Neural cell (in vitro differentiated cells): ENCODE data around the gene ZNF385D. TPM values are rescaled to one million over a fixed set of nuclear protein-coding genes. Genes with fewer than 3 reads are reported as not detected.

Source experiments
- H2AFZ ChIP-seq: fragments of 200-600, 300-800 bp; sonication (generic), shearing (Covaris generic); 2 replicates; pipeline ENCODE4 v1.6.0; 2014; ENCODE audit warnings: low read depth, mild to moderate bottlenecking, antibody characterized with exemption, low read length, moderate library complexity
- H3F3A ChIP-seq: fragments of 200-600 bp; shearing (Covaris generic); 2 replicates; pipeline ENCODE4 v1.6.1; 2016; ENCODE audit warnings: mild to moderate bottlenecking, moderate library complexity, mixed read lengths, antibody characterized with exemption, low read length; ENCODE audit not compliant: insufficient read depth, poor library complexity, severe bottlenecking
- H3K27ac ChIP-seq: fragments of 200-600, 300-800 bp; sonication (generic), shearing (Covaris generic); 2 replicates; pipeline ENCODE4 v1.5.1; 2014; ENCODE audit warnings: mild to moderate bottlenecking, low read length, moderate library complexity
- H3K27me3 ChIP-seq: fragments of 300-800, 200-600 bp; sonication (generic), shearing (Covaris generic); 2 replicates; pipeline ENCODE4 v1.6.0; 2014; ENCODE audit warnings: mild to moderate bottlenecking, low read depth, low read length, moderate library complexity; ENCODE audit not compliant: insufficient read depth
- H3K36me3 ChIP-seq: fragments of 300-800, 200-600 bp; sonication (generic), shearing (Covaris generic); 2 replicates; pipeline ENCODE4 v1.5.1; 2014; ENCODE audit warnings: mild to moderate bottlenecking, antibody characterized with exemption, low read length, moderate library complexity; ENCODE audit not compliant: insufficient read depth
- H3K4me2 ChIP-seq: fragments of 300-800, 200-600 bp; sonication (generic), shearing (Covaris generic); 2 replicates; pipeline ENCODE4 v1.6.0; 2014; ENCODE audit warnings: mild to moderate bottlenecking, low read length
- H3K4me3 ChIP-seq: fragments of 300-800, 200-600 bp; sonication (generic), shearing (Covaris generic); 2 replicates; pipeline ENCODE4 v1.5.1; 2014; ENCODE audit warnings: mild to moderate bottlenecking, low read length, moderate library complexity
- H3K79me2 ChIP-seq: fragments of 200-600 bp; shearing (Covaris generic); replicated peaks from 2 replicates; pipeline ENCODE4 v1.6.0; 2014; ENCODE audit warnings: mild to moderate bottlenecking, low read length, moderate library complexity; ENCODE audit not compliant: insufficient read depth
- H3K9ac ChIP-seq: fragments of 300-800, 200-600 bp; sonication (generic), shearing (Covaris generic); 2 replicates; pipeline ENCODE4 v1.6.1; 2016; ENCODE audit warnings: mild to moderate bottlenecking, low read length, mixed read lengths
- H3K9me2 ChIP-seq: fragments of 200-600 bp; shearing (Covaris generic); 2 replicates; pipeline ENCODE4 v1.6.1; 2016; ENCODE audit warnings: mild to moderate bottlenecking, low read length, mixed read lengths; ENCODE audit not compliant: insufficient read depth
- H3K9me3 ChIP-seq: fragments of 200-600, 300-800 bp; sonication (generic), shearing (Covaris generic); 2 replicates; pipeline ENCODE4 v1.6.1; 2016; ENCODE audit warnings: mild to moderate bottlenecking, mixed run types, low read length, moderate library complexity, mixed read lengths
- H4K20me1 ChIP-seq: fragments of 200-600 bp; shearing (Covaris generic); 2 replicates; pipeline ENCODE4 v1.6.1; 2016; ENCODE audit warnings: mild to moderate bottlenecking, mixed run types; ENCODE audit not compliant: insufficient read depth
- EP300 ChIP-seq: fragments of 450-650 bp; conservative IDR thresholded peaks from 2 replicates; pipeline ENCODE4 v1.6.1; 2014; ENCODE audit warnings: antibody characterized with exemption, mild to moderate bottlenecking, moderate library complexity; ENCODE audit not compliant: poor library complexity, severe bottlenecking
- EZH2 ChIP-seq: fragments of 200-600, 300-800 bp; shearing (Covaris generic), sonication (generic); IDR thresholded peaks from 2 replicates; pipeline ENCODE4 v1.6.1; 2014; ENCODE audit warnings: antibody characterized with exemption, low read length, borderline replicate concordance, mild to moderate bottlenecking; ENCODE audit not compliant: insufficient read depth, poor library complexity, severe bottlenecking
- MXI1 ChIP-seq: fragments of 450-650 bp; conservative IDR thresholded peaks from 2 replicates; pipeline ENCODE4 v1.6.1; 2014; ENCODE audit warnings: antibody characterized with exemption, mild to moderate bottlenecking; ENCODE audit not compliant: poor library complexity, severe bottlenecking
- POLR2AphosphoS5 ChIP-seq: IDR thresholded peaks from 2 replicates; pipeline ENCODE4 v1.6.1; 2012
- RAD21 ChIP-seq: fragments of 450-650 bp; conservative IDR thresholded peaks from 2 replicates; pipeline ENCODE4 v1.6.1; 2014; ENCODE audit warnings: antibody characterized with exemption, mild to moderate bottlenecking, moderate library complexity
- TAF1 ChIP-seq: IDR thresholded peaks from 2 replicates; pipeline ENCODE4 v1.6.1; 2012; ENCODE audit warnings: low read depth
- polyA plus RNA-seq: library from polyadenylated mRNA; depleted of rRNA; stranded (reverse); fragments of >200 nt; gene quantifications from 2 replicates; pipeline ENCODE4 v1.2.3, GENCODE V29; 2014
- TF ChIP-seq, protein P1 (sequence below): IDR thresholded peaks from 2 replicates; pipeline ENCODE4 v1.6.1; 2012; ENCODE audit warnings: borderline replicate concordance
- TF ChIP-seq, protein P2 (sequence below): fragments of 450-650 bp; IDR thresholded peaks from 2 replicates; pipeline ENCODE4 v1.5.1; 2014; ENCODE audit warnings: antibody characterized with exemption, mild to moderate bottlenecking, moderate library complexity; ENCODE audit not compliant: poor library complexity, severe bottlenecking

ZNF385D gene
- polyA plus RNA-seq, 1 donor from 2014 or later: 3.4 TPM

DNA sequence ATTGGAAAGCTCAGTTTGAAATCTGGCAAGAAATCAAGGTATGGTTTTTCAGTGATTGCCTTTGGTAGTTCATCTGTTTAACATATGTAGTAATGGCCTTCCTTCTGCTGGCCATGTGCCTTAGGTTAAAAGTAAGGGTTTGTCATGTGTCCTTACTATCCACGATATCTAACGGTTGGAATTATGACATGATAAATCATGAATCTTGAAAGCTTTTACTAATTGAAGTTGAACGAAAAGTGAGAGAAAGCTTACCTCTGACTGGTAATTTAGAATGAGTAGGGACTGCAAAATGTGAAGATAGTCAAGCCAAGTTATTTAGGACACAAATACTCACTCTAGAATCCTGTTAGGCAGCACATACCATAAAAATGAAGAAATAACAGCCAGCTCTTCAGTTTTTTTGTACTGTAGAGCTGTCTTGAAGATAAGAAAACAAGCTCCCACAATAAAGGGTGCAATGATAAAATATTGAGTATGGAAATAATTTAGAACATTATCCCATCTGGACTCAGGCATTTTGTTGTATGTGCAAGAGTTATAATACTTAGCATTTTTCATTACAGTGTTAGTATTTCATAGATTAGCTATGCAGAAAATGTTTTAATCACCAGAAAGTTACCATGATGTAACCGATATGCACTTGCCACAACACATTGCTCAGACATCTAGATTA lies 303.4 kb downstream of the ZNF385D start:
- TF ChIP-seq POLR2AphosphoS5 (no peak), RAD21 (no peak), EZH2 (no peak), MXI1 (no peak)
- TF ChIP-seq, protein P1, sequence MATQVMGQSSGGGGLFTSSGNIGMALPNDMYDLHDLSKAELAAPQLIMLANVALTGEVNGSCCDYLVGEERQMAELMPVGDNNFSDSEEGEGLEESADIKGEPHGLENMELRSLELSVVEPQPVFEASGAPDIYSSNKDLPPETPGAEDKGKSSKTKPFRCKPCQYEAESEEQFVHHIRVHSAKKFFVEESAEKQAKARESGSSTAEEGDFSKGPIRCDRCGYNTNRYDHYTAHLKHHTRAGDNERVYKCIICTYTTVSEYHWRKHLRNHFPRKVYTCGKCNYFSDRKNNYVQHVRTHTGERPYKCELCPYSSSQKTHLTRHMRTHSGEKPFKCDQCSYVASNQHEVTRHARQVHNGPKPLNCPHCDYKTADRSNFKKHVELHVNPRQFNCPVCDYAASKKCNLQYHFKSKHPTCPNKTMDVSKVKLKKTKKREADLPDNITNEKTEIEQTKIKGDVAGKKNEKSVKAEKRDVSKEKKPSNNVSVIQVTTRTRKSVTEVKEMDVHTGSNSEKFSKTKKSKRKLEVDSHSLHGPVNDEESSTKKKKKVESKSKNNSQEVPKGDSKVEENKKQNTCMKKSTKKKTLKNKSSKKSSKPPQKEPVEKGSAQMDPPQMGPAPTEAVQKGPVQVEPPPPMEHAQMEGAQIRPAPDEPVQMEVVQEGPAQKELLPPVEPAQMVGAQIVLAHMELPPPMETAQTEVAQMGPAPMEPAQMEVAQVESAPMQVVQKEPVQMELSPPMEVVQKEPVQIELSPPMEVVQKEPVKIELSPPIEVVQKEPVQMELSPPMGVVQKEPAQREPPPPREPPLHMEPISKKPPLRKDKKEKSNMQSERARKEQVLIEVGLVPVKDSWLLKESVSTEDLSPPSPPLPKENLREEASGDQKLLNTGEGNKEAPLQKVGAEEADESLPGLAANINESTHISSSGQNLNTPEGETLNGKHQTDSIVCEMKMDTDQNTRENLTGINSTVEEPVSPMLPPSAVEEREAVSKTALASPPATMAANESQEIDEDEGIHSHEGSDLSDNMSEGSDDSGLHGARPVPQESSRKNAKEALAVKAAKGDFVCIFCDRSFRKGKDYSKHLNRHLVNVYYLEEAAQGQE: no peak
- Histone ChIP-seq H3K9me2 (no peaks in the 10 kb centered on the region), H3K27ac (no peak overlapping the region), H3K36me3 (no peaks in the 10 kb centered on the region), H3K4me2 (no peak overlapping the region), H3K9ac (no peak overlapping the region), H2AFZ (no peak overlapping the region), H3K4me3 (no peak overlapping the region), H3K27me3 (no peaks in the 10 kb centered on the region), H3F3A (no peaks in the 10 kb centered on the region), H3K9me3 (peaks cover 2% of the 10 kb centered on the region), H4K20me1 (no peaks in the 10 kb centered on the region), H3K79me2 (no peaks in the 10 kb centered on the region)

DNA sequence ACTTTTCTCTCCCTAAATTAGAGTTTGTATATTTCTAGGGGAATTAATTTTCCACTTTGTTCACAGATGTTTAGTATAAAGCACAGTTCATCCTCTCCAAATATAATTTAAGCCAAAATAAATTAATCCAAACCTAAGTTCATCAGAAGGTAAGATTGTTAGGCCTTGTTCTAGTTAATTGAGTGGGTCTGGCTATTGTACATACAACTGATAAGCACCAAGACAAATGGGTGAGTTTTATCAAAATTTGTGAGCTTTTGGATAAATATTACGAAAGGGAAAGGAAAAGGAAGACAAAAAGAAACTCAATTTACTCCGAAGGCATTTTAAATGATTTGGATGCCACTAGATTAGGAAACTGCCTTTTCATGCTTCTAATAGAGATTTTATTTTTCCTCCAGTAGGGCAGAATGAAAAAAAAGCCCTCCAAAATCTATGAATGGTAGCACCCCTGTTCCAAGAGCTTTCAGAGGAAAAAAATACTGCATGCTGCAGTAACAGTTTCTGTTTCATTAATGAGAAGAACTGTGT lies 304.0 kb downstream of the ZNF385D start:
- Histone ChIP-seq H3K27ac (no peak overlapping the region), H3K4me3 (no peak overlapping the region), H3K4me2 (no peak overlapping the region), H3K9me3 (no peaks in the 10 kb centered on the region), H3K79me2 (no peaks in the 10 kb centered on the region), H3K36me3 (no peaks in the 10 kb centered on the region), H3F3A (no peaks in the 10 kb centered on the region), H2AFZ (no peak overlapping the region), H3K9me2 (no peaks in the 10 kb centered on the region), H3K27me3 (no peaks in the 10 kb centered on the region), H3K9ac (no peak overlapping the region), H4K20me1 (no peaks in the 10 kb centered on the region)
- TF ChIP-seq, protein P1: no peak
- TF ChIP-seq MXI1 (no peak), EP300 (no peak), EZH2 (no peak), RAD21 (no peak), TAF1 (no peak), POLR2AphosphoS5 (no peak)
- TF ChIP-seq, protein P2, sequence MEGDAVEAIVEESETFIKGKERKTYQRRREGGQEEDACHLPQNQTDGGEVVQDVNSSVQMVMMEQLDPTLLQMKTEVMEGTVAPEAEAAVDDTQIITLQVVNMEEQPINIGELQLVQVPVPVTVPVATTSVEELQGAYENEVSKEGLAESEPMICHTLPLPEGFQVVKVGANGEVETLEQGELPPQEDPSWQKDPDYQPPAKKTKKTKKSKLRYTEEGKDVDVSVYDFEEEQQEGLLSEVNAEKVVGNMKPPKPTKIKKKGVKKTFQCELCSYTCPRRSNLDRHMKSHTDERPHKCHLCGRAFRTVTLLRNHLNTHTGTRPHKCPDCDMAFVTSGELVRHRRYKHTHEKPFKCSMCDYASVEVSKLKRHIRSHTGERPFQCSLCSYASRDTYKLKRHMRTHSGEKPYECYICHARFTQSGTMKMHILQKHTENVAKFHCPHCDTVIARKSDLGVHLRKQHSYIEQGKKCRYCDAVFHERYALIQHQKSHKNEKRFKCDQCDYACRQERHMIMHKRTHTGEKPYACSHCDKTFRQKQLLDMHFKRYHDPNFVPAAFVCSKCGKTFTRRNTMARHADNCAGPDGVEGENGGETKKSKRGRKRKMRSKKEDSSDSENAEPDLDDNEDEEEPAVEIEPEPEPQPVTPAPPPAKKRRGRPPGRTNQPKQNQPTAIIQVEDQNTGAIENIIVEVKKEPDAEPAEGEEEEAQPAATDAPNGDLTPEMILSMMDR: no peak
